ENCODE measurements around the gene AGXT2.

The AGXT2 gene

GRCh38 chr5:35047785-35048404 is at the start of gene AGXT2:
Gene AGXT2 (minus strand): TSS chr5:35047949. CDS start chr5:35047892, 57 bp downstream.
- no peak for DNase-seq

GRCh38 chr5:35096932-35097331 is 49.2 kb upstream of the AGXT2 start:
- DNase-seq = no peak

GRCh38 chr5:35096216-35096615 is 48.5 kb upstream of the AGXT2 start:
- no peak for DNase-seq

GRCh38 chr5:35095366-35095765 is 47.6 kb upstream of the AGXT2 start:
- DNase-seq = no peak

- no peak for DNase-seq
Observed at GRCh38 chr5:35094948-35095347, 47.2 kb upstream of the AGXT2 start.

GRCh38 chr5:35092703-35093102 is 45.0 kb upstream of the AGXT2 start:
- no peak for DNase-seq

- no peak for DNase-seq
Observed at GRCh38 chr5:35091704-35092103, 44.0 kb upstream of the AGXT2 start.

- peak; percentile 55 to 60 for DNase-seq
Observed at GRCh38 chr5:35089334-35090314, 41.9 kb upstream of the AGXT2 start.

- no peak for DNase-seq
Observed at GRCh38 chr5:35087991-35088390, 40.2 kb upstream of the AGXT2 start.

- no peak for DNase-seq
Observed at GRCh38 chr5:35083150-35083549, 35.4 kb upstream of the AGXT2 start.

- no peak for DNase-seq
Observed at GRCh38 chr5:35082530-35082929, 34.8 kb upstream of the AGXT2 start.

- DNase-seq = no peak
Observed at GRCh38 chr5:35081134-35081533, 33.4 kb upstream of the AGXT2 start.

- DNase-seq = no peak
Observed at GRCh38 chr5:35073160-35073559, 25.4 kb upstream of the AGXT2 start.

GRCh38 chr5:35069188-35069587 is 21.4 kb upstream of the AGXT2 start:
- no peak for DNase-seq

- no peak for DNase-seq
Observed at GRCh38 chr5:35067985-35068384, 20.2 kb upstream of the AGXT2 start.

- DNase-seq = no peak
Observed at GRCh38 chr5:35066260-35066795, 18.6 kb upstream of the AGXT2 start.

GRCh38 chr5:35063414-35063813 is 15.7 kb upstream of the AGXT2 start:
- no peak for DNase-seq

GRCh38 chr5:35061211-35061770 is 13.5 kb upstream of the AGXT2 start:
- no peak for DNase-seq

GRCh38 chr5:35060236-35060635 is 12.5 kb upstream of the AGXT2 start:
- DNase-seq = no peak

- no peak for DNase-seq
Observed at GRCh38 chr5:35059251-35059650, 11.5 kb upstream of the AGXT2 start.

- no peak for DNase-seq
Observed at GRCh38 chr5:35058374-35058788, 10.6 kb upstream of the AGXT2 start.

- DNase-seq = no peak
Observed at GRCh38 chr5:35056686-35057085, 8.9 kb upstream of the AGXT2 start.

- no peak for DNase-seq
Observed at GRCh38 chr5:35052838-35053237, 5.1 kb upstream of the AGXT2 start.
